HepG2 (cell line): ENCODE results near the gene MDFIC. TPM values are rescaled to one million over a fixed set of nuclear protein-coding genes. Genes with fewer than 3 reads are reported as not detected.

Source experiments
- AFF4 ChIP-seq: sonication (generic); formaldehyde crosslinking; IDR thresholded peaks from 2 replicates; pipeline ENCODE4 v1.4.0; 2020; ENCODE audit warnings: missing genetic modification reagents
- CHD2 ChIP-seq: IDR thresholded peaks from 2 replicates; pipeline ENCODE4 v1.6.1; 2011; ENCODE audit warnings: low read depth, low read length, improper control_type of control experiment
- ETV6 ChIP-seq: sonication (generic); formaldehyde crosslinking; conservative IDR thresholded peaks from 2 replicates; pipeline ENCODE4 v1.4.0; 2020; ENCODE audit warnings: missing genetic modification reagents
- HHEX ChIP-seq: IDR thresholded peaks from 2 replicates; pipeline ENCODE4 v1.6.1; 2016; ENCODE audit warnings: control low read depth
- KMT2B ChIP-seq: IDR thresholded peaks from 2 replicates; pipeline ENCODE4 v1.6.1; 2016; ENCODE audit warnings: missing genetic modification reagents, missing compliant biosample characterization
- NAIF1 ChIP-seq: sonication (generic); formaldehyde crosslinking; IDR thresholded peaks from 2 replicates; pipeline ENCODE4 v1.5.0; 2020; ENCODE audit warnings: mild to moderate bottlenecking, missing genetic modification reagents, borderline replicate concordance
- ZNF574 ChIP-seq: sonication (generic); formaldehyde crosslinking; IDR thresholded peaks from 2 replicates; pipeline ENCODE4 v1.4.0; 2020; ENCODE audit warnings: missing genetic modification reagents
- ZNF674 ChIP-seq: sonication (generic); formaldehyde crosslinking; IDR thresholded peaks from 2 replicates; pipeline ENCODE4 v1.5.0; 2020; ENCODE audit warnings: low read depth, mild to moderate bottlenecking, missing genetic modification reagents
- ZNF747 ChIP-seq: sonication (generic); formaldehyde crosslinking; IDR thresholded peaks from 2 replicates; pipeline ENCODE4 v1.8.1; 2023; ENCODE audit warnings: missing genetic modification reagents, mild to moderate bottlenecking, borderline replicate concordance
- ZNF790 ChIP-seq: sonication (generic); formaldehyde crosslinking; IDR thresholded peaks from 2 replicates; pipeline ENCODE4 v1.8.0; 2022; ENCODE audit warnings: missing genetic modification reagents, mild to moderate bottlenecking, borderline replicate concordance
- polyA plus RNA-seq, 8 experiments: library from polyadenylated mRNA; depleted of rRNA in 3 of 8; stranded (reverse) in 7 of 8; unstranded in 1 of 8; fragments of >200 nt; fragmentation: Illumina TruSeq in 4 of 8; extraction: Trizol in 4 of 8; gene quantifications; 2 replicates each; pipeline versions ENCODE4 v1.2.1 to v1.2.3, GENCODE V29; 2011 to 2016; ENCODE audit warnings: low read depth in 4 of 8, missing spikeins in 1 of 8, mixed read lengths in 1 of 8; ENCODE audit not compliant: insufficient read depth in 1 of 8
- total RNA-seq, 5 experiments: library from RNA; depleted of rRNA; stranded (reverse); fragments of >200 nt; fragmentation: Illumina TruSeq; extraction: Trizol; gene quantifications; 2 replicates each; pipeline ENCODE4 v1.2.3, GENCODE V29; 2016; ENCODE audit warnings: low read depth in 1 of 5
- TF ChIP-seq, protein P1 (sequence below): sonication (generic); formaldehyde crosslinking; IDR thresholded peaks from 2 replicates; pipeline ENCODE4 v1.8.0; 2022; ENCODE audit warnings: mild to moderate bottlenecking, missing genetic modification reagents, borderline replicate concordance
- TF ChIP-seq, protein P2 (sequence below): sonication (generic); formaldehyde crosslinking; IDR thresholded peaks from 2 replicates; pipeline ENCODE4 v1.5.0; 2020; ENCODE audit warnings: mild to moderate bottlenecking, missing genetic modification reagents
- TF ChIP-seq, protein P3 (sequence below): sonication (generic); formaldehyde crosslinking; IDR thresholded peaks from 2 replicates; pipeline ENCODE4 v1.4.0; 2020; ENCODE audit warnings: missing genetic modification reagents, borderline replicate concordance

The MDFIC gene
- total and polyA plus RNA-seq, 2 of the 13 experiments (the other 11 are each of a cell fraction or from before 2014, with no cell fraction given): 0.13 TPM; not detected in 1

- no peak for TF ChIP-seq AFF4 (CRISPR knock-in tag)
- TF ChIP-seq, protein P1, sequence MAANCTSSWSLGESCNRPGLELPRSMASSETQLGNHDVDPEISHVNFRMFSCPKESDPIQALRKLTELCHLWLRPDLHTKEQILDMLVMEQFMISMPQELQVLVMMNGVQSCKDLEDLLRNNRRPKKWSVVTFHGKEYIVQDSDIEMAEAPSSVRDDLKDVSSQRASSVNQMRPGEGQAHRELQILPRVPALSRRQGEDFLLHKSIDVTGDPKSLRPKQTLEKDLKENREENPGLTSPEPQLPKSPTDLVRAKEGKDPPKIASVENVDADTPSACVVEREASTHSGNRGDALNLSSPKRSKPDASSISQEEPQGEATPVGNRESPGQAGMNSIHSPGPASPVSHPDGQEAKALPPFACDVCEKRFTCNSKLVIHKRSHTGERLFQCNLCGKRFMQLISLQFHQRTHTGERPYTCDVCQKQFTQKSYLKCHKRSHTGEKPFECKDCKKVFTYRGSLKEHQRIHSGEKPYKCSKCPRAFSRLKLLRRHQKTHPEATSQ (CRISPR knock-in tag): no peak
- TF ChIP-seq, protein P2, sequence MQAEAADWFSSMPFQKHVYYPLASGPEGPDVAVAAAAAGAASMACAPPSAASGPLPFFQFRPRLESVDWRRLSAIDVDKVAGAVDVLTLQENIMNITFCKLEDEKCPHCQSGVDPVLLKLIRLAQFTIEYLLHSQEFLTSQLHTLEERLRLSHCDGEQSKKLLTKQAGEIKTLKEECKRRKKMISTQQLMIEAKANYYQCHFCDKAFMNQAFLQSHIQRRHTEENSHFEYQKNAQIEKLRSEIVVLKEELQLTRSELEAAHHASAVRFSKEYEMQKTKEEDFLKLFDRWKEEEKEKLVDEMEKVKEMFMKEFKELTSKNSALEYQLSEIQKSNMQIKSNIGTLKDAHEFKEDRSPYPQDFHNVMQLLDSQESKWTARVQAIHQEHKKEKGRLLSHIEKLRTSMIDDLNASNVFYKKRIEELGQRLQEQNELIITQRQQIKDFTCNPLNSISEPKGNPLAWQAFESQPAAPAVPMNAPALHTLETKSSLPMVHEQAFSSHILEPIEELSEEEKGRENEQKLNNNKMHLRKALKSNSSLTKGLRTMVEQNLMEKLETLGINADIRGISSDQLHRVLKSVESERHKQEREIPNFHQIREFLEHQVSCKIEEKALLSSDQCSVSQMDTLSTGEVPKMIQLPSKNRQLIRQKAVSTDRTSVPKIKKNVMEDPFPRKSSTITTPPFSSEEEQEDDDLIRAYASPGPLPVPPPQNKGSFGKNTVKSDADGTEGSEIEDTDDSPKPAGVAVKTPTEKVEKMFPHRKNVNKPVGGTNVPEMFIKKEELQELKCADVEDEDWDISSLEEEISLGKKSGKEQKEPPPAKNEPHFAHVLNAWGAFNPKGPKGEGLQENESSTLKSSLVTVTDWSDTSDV (CRISPR knock-in tag): no peak
- TF ChIP-seq ZNF574 (CRISPR knock-in tag): no peak
- TF ChIP-seq HHEX (CRISPR knock-in tag): no peak
- no peak for TF ChIP-seq ZNF790
- no peak for TF ChIP-seq ZNF674 (CRISPR knock-in tag)
- no peak for TF ChIP-seq CHD2
- no peak for TF ChIP-seq NAIF1 (CRISPR knock-in tag)
- TF ChIP-seq ETV6 (CRISPR knock-in tag): no peak
- TF ChIP-seq, protein P3, sequence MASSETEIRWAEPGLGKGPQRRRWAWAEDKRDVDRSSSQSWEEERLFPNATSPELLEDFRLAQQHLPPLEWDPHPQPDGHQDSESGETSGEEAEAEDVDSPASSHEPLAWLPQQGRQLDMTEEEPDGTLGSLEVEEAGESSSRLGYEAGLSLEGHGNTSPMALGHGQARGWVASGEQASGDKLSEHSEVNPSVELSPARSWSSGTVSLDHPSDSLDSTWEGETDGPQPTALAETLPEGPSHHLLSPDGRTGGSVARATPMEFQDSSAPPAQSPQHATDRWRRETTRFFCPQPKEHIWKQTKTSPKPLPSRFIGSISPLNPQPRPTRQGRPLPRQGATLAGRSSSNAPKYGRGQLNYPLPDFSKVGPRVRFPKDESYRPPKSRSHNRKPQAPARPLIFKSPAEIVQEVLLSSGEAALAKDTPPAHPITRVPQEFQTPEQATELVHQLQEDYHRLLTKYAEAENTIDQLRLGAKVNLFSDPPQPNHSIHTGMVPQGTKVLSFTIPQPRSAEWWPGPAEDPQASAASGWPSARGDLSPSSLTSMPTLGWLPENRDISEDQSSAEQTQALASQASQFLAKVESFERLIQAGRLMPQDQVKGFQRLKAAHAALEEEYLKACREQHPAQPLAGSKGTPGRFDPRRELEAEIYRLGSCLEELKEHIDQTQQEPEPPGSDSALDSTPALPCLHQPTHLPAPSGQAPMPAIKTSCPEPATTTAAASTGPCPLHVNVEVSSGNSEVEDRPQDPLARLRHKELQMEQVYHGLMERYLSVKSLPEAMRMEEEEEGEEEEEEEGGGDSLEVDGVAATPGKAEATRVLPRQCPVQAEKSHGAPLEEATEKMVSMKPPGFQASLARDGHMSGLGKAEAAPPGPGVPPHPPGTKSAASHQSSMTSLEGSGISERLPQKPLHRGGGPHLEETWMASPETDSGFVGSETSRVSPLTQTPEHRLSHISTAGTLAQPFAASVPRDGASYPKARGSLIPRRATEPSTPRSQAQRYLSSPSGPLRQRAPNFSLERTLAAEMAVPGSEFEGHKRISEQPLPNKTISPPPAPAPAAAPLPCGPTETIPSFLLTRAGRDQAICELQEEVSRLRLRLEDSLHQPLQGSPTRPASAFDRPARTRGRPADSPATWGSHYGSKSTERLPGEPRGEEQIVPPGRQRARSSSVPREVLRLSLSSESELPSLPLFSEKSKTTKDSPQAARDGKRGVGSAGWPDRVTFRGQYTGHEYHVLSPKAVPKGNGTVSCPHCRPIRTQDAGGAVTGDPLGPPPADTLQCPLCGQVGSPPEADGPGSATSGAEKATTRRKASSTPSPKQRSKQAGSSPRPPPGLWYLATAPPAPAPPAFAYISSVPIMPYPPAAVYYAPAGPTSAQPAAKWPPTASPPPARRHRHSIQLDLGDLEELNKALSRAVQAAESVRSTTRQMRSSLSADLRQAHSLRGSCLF (CRISPR knock-in tag): no peak
- no peak for TF ChIP-seq KMT2B
- no peak for TF ChIP-seq ZNF747 (CRISPR knock-in tag)
These were observed 101.3 kb downstream of the MDFIC start (continued) for GRCh38 chr7:115023219-115023618.
